OCI-LY1 (cell line): ENCODE results near the gene RIN3.

Experiments used
- EZH2 ChIP-seq: fragments of 200-600 bp; sonication (generic), shearing (Covaris generic); IDR thresholded peaks from 2 replicates; pipeline ENCODE4 v1.8.0; 2017; ENCODE audit warnings: borderline replicate concordance, mixed run types, mild to moderate bottlenecking, antibody characterized with exemption, low read length, moderate library complexity, mixed read lengths
- TF ChIP-seq, protein P1 (sequence below): fragments of 200-600 bp; sonication (generic), shearing (Covaris generic); IDR thresholded peaks from 2 replicates; pipeline ENCODE4 v1.5.1; 2017; ENCODE audit warnings: mild to moderate bottlenecking, antibody characterized with exemption, low read length, moderate library complexity, mixed read lengths

GRCh38 chr14:92649066-92649465, 135.5 kb downstream of the RIN3 start:
- TF ChIP-seq, protein P1, sequence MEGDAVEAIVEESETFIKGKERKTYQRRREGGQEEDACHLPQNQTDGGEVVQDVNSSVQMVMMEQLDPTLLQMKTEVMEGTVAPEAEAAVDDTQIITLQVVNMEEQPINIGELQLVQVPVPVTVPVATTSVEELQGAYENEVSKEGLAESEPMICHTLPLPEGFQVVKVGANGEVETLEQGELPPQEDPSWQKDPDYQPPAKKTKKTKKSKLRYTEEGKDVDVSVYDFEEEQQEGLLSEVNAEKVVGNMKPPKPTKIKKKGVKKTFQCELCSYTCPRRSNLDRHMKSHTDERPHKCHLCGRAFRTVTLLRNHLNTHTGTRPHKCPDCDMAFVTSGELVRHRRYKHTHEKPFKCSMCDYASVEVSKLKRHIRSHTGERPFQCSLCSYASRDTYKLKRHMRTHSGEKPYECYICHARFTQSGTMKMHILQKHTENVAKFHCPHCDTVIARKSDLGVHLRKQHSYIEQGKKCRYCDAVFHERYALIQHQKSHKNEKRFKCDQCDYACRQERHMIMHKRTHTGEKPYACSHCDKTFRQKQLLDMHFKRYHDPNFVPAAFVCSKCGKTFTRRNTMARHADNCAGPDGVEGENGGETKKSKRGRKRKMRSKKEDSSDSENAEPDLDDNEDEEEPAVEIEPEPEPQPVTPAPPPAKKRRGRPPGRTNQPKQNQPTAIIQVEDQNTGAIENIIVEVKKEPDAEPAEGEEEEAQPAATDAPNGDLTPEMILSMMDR, result no peak
- no peak for TF ChIP-seq EZH2
